ENCODE results near the gene BRF1.

DNA sequence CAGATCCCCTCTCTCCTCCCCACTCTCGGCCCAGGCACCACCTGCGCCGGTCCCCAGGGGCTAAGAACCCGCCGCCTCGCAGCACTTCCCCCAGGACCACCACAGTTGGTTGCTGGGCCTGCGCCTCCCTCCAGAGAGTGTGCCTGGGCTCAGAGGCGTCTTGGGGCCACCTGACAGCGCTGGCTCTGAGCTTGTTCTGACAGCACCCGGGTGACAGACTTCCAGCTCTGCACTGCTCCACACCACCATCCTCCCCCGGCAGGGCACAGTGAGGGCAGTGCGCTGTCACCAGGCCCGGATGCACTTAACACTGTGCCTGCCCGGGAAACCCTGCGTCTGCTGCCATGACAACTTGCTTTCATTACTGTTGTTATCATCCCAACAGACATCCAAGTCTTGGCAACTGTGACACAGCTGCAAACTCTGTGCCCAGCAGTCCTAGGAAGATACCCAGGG lies 6.6 kb downstream of the BRF1 start:
- TF ChIP-seq, protein P1, sequence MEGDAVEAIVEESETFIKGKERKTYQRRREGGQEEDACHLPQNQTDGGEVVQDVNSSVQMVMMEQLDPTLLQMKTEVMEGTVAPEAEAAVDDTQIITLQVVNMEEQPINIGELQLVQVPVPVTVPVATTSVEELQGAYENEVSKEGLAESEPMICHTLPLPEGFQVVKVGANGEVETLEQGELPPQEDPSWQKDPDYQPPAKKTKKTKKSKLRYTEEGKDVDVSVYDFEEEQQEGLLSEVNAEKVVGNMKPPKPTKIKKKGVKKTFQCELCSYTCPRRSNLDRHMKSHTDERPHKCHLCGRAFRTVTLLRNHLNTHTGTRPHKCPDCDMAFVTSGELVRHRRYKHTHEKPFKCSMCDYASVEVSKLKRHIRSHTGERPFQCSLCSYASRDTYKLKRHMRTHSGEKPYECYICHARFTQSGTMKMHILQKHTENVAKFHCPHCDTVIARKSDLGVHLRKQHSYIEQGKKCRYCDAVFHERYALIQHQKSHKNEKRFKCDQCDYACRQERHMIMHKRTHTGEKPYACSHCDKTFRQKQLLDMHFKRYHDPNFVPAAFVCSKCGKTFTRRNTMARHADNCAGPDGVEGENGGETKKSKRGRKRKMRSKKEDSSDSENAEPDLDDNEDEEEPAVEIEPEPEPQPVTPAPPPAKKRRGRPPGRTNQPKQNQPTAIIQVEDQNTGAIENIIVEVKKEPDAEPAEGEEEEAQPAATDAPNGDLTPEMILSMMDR (IDR thresholded peaks at IDR 0.05): no peak
- no peak for TF ChIP-seq POLR2A (IDR thresholded peaks at IDR 0.05)
- peak in 1 of 2 donors; percentile 13 for TF ChIP-seq EP300 (IDR thresholded peaks at IDR 0.05)
